Activated T-cell treated with anti-CD3 and anti-CD28 coated beads, Interleukin-2, amount 50 U/mL, for 4 hours (primary cell): ENCODE results near the gene CHN2. TPM values are rescaled to one million over a fixed set of nuclear protein-coding genes. Genes with fewer than 3 reads are reported as not detected.

ENCODE experiments used
- ATAC-seq, 2 donors: fragments of 200-7000 bp; cut with Tn5 transposase; one replicate each; pipeline ENCODE4 v1.10.0; 2021
- DNase-seq: peaks from one replicate; pipeline ENCODE4 v3.0.0-alpha.2; 2020
- H3K27me3 Mint-ChIP-seq: one replicate; pipeline ENCODE4 v1.8.0; 2021; ENCODE audit warnings: low read depth, mixed read lengths
- H3K36me3 Mint-ChIP-seq: one replicate; pipeline ENCODE4 v1.8.0; 2022; ENCODE audit warnings: mixed read lengths; ENCODE audit not compliant: insufficient read depth
- H3K4me1 Mint-ChIP-seq: one replicate; pipeline ENCODE4 v1.8.0; 2021; ENCODE audit warnings: low read depth, mixed read lengths
- H3K4me3 Mint-ChIP-seq: one replicate; pipeline ENCODE4 v1.8.0; 2021; ENCODE audit warnings: mild to moderate bottlenecking, moderate library complexity, mixed read lengths
- H3K9me3 Mint-ChIP-seq: one replicate; pipeline ENCODE4 v1.8.0; 2021; ENCODE audit warnings: mixed read lengths
- total RNA-seq, 3 donors: library from RNA; stranded (reverse); gene quantifications; one replicate each; pipeline ENCODE4 v1.2.1, GENCODE V29; 2021

The CHN2 gene
- total RNA-seq, 3 donors from 2014 or later = 1.1 to 1.5 (median 1.4) TPM

DNA sequence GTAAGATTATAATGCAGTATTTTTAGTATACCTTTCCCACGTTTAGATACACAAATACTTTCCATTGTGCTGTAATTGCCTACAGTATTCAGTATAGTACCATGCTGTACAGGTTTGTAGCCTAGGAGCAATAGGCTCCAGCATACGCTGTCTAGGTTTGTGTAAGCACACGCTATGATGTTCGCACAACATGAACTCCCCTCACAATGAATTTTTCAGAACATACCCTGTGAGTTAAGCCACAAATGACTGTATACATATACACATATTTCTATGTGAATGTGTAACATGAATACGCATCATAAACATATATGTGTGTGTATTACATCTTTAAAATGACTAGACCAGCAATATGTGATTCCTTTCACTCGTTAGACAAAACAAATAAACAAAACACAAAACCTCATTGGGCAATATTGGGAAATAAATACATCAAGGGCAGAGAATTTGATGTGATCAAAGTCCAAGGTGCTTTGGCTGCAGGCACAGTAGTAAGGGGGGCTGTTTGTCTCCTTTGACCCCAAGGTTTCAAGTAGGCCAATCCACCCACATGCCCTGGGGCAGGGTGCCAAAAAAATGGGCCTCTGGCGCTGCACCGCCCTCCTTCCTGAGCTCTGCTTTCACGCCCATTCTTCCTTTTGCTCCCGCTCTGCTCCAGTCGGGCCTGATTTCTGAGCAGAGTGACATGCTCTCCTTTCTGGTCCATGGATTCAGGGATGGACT is 33.9 kb downstream of the CHN2 start:
- Mint-ChIP-seq H3K9me3 (no peaks in the 10 kb centered on the region), H3K4me1 (no peaks in the 10 kb centered on the region), H3K4me3 (no peak overlapping the region), H3K36me3 (no peaks in the 10 kb centered on the region), H3K27me3 (no peaks in the 10 kb centered on the region)
- ATAC-seq (no peak), DNase-seq (no peak)

DNA sequence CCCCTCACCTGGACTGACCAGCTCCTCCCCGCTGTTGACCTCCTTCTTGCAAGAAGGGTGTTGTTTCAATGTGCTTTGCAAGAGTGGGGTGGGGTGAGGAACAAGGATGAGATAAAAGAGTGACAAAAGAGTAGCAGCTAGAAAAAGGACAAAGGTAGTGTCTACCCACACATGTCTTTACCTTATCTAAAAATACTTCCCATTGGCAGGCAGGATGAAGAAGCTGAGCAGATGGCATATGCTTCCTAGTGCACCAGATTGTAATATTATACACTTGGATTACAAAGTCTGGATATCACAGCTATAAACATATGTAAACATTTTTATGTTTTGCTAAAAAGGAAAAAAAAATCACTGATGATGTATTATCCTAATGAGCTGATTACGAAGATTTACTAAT is 34.5 kb downstream of the CHN2 start:
- no peak for ATAC-seq
- H3K9me3 Mint-ChIP-seq = no peaks in the 10 kb centered on the region
- H3K4me3 Mint-ChIP-seq = no peak overlapping the region
- H3K36me3 Mint-ChIP-seq = no peaks in the 10 kb centered on the region
- peaks cover under 1% of the 10 kb centered on the region for H3K4me1 Mint-ChIP-seq
- no peak for DNase-seq
- H3K27me3 Mint-ChIP-seq = no peaks in the 10 kb centered on the region

DNA sequence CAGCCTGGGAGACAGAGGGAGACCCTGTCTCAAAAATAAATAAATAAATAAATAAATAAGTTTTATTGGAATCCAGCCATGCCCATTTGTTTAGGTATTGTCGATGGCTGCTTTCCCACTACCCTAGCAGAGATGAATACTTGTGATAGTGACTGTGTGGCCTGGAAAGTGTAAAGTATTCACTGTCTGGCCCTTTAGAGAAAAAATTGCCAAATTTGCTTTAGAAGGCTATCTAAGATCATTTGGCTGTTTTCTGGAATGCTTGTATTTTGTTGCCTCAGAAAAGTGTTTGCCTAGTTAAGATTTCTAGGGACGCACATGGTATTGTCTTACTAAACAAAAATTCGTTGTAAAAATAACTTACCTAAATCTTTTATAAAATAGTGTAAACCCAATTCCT is 35.4 kb downstream of the CHN2 start:
- no peaks in the 10 kb centered on the region for H3K9me3 Mint-ChIP-seq
- H3K36me3 Mint-ChIP-seq = no peaks in the 10 kb centered on the region
- no peak for DNase-seq
- peaks cover 6% of the 10 kb centered on the region for H3K4me1 Mint-ChIP-seq
- no peaks in the 10 kb centered on the region for H3K27me3 Mint-ChIP-seq
- ATAC-seq = no peak
- no peak overlapping the region for H3K4me3 Mint-ChIP-seq

DNA sequence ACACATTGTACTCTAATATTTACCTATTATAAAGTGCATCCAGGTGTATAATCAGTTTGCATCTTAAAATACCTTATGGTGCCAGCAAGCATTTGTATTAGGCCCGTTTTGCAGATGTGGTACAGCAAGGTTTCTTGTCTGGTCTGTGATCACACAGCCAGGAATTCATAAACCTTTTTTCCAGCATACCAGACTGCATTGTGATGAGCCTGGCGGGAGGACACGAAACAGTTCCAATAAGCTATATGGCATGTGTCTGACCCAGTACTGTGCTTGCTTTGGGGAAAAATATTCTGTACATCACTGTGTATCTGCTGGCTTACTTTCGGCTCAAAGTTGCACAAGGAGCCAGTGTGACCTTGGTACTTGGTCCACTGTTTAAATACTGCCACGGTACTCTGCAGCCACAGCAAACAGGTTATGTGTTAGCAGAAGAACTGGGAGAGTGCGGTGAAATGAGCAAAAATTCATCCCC is 36.3 kb downstream of the CHN2 start:
- ATAC-seq (no peak), DNase-seq (no peak)
- H3K36me3 Mint-ChIP-seq = no peaks in the 10 kb centered on the region
- peaks cover 7% of the 10 kb centered on the region for H3K4me1 Mint-ChIP-seq
- no peaks in the 10 kb centered on the region for H3K27me3 Mint-ChIP-seq
- H3K4me3 Mint-ChIP-seq = no peak overlapping the region
- H3K9me3 Mint-ChIP-seq = no peaks in the 10 kb centered on the region

DNA sequence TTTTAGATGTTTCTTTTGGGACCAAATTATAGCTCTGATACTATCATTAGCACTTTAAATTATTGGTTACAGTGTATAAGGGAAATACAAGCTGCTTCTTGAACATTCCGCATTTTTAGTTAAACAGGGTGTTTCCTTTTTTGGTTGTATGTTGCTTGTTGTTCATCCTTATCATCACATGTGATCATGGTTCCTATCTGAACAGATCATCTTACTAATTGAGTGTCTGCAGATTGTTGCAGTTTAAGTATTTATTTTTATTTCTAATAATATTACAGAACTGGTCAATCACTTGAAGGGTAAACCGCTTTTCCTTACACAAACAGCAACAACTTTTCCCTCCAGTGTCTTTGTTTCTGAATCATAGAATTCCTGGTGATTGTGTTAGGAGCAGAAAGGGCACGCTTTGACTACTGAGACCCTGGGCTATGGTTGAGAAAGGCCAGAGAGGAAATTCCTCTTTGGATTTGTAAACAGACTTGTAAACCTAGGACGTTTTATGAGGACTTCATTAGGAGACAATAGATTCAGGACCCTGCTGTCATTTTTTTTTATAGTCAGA is 37.2 kb downstream of the CHN2 start:
- no peaks in the 10 kb centered on the region for H3K27me3 Mint-ChIP-seq
- H3K4me1 Mint-ChIP-seq = peaks cover 7% of the 10 kb centered on the region
- DNase-seq (no peak), ATAC-seq (no peak)
- H3K36me3 Mint-ChIP-seq = no peaks in the 10 kb centered on the region
- no peak overlapping the region for H3K4me3 Mint-ChIP-seq
- no peaks in the 10 kb centered on the region for H3K9me3 Mint-ChIP-seq

DNA sequence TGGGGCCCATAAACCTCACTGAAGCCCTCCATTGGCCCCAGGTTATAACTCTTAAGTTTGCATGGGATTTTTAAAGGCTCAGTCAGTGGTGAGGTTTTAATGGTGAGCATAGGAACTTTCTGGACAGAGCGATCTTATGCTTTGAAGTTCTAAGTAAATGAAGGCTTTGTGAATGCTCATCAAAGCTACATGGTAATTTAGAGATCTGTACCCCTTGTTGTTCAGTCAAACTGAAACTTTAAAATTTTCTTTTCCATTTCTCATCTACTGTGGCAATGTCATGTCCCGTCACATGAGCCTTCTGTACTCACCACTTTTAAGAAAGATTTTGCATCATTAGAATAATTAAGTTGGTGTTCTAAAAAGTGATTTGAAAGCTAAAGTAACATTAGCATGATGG is 39.9 kb downstream of the CHN2 start:
- Mint-ChIP-seq H3K36me3 (no peaks in the 10 kb centered on the region), H3K4me1 (peaks cover 7% of the 10 kb centered on the region), H3K4me3 (no peak overlapping the region), H3K27me3 (no peaks in the 10 kb centered on the region), H3K9me3 (no peaks in the 10 kb centered on the region)
- DNase-seq (no peak), ATAC-seq (peak; percentile 53 to 78)

DNA sequence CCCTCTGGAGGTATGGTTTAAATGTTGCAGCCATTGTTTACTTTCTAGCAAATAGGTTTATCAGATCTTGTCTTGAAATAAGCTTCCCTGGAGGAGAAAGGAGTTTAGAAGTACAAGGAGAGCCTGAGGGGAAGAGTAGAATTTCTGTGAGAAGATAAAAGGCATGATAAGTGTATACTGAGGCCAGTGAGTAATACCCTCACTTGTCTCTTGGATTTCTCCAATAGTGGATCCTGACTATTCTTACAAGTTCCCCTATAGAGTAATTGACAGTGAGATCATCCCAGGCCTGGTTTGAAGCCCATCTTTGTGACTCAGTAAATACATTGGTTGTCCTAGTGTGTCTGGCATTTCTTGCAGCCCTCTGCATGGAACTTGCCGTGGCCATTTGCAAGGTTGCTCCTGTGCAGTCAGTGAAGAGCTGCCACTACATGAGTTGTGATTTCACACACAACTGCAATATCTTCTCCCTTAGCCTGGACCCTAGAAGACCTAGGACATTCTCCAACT is 41.6 kb downstream of the CHN2 start:
- H3K4me3 Mint-ChIP-seq = no peak overlapping the region
- H3K27me3 Mint-ChIP-seq = no peaks in the 10 kb centered on the region

DNA sequence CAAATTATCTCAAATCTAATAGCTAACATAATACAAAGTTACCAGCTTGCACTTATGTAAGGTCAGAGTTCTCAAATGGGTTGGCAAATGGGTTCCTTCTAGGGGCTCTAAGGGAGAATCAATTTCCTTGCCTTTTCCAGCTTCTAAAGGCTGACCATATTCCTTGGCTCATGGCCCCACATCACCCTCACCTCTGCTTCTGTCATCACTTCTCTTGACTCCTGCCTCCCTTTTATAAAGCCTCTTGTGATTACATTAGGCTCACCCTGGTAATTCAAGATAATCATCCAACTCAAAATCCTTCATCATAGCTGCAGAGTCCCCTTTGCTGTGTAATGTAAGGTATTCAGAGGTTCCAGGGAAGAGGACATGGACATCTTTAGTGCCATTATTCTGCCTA is 42.1 kb downstream of the CHN2 start:
- no peak for DNase-seq
- Mint-ChIP-seq H3K4me1 (peaks cover 7% of the 10 kb centered on the region), H3K36me3 (no peaks in the 10 kb centered on the region), H3K9me3 (no peaks in the 10 kb centered on the region), H3K27me3 (no peaks in the 10 kb centered on the region), H3K4me3 (no peak overlapping the region)
- no peak for ATAC-seq

More for the DNA sequence above, 41.6 kb downstream of the CHN2 start:
- H3K36me3 Mint-ChIP-seq = no peaks in the 10 kb centered on the region
- peaks cover 7% of the 10 kb centered on the region for H3K4me1 Mint-ChIP-seq
- DNase-seq (no peak), ATAC-seq (no peak)
- no peaks in the 10 kb centered on the region for H3K9me3 Mint-ChIP-seq

DNA sequence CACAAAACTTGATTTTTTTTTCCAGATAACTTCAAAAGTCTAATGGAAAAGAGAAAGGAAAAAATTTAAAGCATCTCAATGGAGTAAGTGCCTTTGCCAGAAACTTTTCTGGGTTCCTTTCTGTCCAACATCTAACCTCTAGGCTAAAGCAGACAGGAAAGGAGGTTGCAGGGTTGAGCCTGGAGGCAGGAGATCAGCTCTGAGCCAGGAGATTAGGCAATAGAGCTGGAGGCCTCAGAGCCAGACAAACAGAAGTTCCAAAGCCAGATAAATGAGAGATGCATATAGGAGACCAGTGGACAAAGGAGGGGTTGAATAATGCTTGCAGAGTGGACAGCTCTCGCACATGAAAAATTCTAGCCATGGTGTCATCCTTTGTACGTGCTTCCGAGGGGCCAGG is 42.9 kb downstream of the CHN2 start:
- no peaks in the 10 kb centered on the region for H3K36me3 Mint-ChIP-seq
- H3K9me3 Mint-ChIP-seq = no peaks in the 10 kb centered on the region
- peaks cover 7% of the 10 kb centered on the region for H3K4me1 Mint-ChIP-seq
- H3K27me3 Mint-ChIP-seq = no peaks in the 10 kb centered on the region
- H3K4me3 Mint-ChIP-seq = no peak overlapping the region
- ATAC-seq (no peak), DNase-seq (no peak)

DNA sequence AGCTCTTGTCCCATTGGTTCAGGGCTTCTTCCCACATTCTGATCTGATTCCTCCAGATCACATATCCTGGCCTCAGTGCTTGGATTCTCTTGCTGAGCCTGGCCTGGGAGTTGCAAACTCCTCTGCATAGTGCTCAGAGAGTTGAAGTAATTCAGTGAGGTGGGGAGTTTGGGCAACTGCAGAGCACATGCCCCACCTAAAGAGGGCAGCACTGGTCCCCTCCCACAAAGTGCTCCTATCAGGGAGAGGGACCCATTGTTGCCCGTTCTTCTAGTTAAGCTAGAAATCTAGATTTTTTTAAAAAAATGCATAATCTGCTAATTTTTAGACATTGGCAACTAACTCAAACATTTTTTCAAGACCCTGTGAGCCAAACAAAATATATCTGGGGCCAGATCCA is 45.1 kb downstream of the CHN2 start:
- Mint-ChIP-seq H3K4me3 (no peak overlapping the region), H3K27me3 (no peaks in the 10 kb centered on the region)

DNA sequence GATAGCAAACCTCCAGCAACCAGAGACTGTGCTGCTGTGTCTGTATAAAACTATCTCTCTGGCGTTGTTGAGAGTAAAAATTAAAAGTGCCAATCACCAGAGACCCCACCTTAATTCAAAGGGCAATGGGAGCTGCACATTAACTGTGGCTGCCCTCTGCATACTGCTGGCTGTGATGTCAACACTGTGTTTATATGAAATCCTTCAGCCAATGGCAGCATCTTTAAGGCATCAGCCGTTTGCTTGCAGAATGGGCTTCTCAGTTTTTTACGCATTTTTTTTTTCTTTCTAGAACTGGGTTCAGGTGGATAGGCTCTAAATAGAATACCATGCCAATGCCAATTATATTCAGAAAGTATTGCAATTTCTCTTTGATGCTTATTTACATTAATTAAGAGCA is 47.7 kb downstream of the CHN2 start:
- no peaks in the 10 kb centered on the region for H3K9me3 Mint-ChIP-seq

More for the DNA sequence above, 45.1 kb downstream of the CHN2 start:
- DNase-seq (no peak), ATAC-seq (no peak)
- Mint-ChIP-seq H3K36me3 (no peaks in the 10 kb centered on the region), H3K9me3 (no peaks in the 10 kb centered on the region), H3K4me1 (peaks cover 17% of the 10 kb centered on the region)

DNA sequence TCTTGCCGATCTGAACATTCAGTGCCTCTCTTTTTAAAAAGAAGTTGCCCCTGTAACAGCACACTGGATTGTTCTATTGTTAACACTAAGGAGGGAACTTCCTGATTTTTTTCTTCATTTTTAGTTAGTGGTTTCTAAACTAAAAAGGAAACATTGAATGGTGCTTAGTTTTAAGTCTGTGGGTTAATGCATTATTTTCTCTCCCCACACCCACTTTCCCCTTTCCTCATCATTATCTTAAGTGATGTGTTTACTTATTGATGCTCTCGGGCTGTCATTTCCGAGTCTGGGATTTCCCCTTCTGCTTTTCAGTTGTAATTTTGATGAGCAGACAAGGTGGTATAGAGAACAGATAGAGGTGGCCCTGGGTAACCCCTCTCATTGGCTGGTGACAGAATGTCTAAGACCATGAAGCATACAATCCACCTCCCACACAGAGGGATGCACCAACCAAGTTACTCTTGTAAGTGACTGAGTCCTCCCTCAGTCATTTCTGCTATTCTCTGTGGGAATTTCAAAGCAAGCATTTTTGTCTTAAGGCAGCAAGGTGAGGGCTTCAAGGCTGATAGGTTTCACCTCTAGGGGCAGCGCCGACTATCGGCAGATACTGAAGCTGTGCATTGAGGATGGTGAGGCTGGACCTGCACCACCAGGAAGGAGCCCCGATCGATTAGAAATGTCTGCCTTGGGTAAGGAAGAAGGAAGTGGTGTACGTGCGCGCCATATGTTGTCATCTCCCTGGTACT is 49.5 kb downstream of the CHN2 start:
- H3K9me3 Mint-ChIP-seq = no peaks in the 10 kb centered on the region
- peaks cover 17% of the 10 kb centered on the region for H3K4me1 Mint-ChIP-seq
- peak; percentile 18 for DNase-seq
- H3K27me3 Mint-ChIP-seq = no peaks in the 10 kb centered on the region
- ATAC-seq = peak; percentile 97 to 99
- H3K36me3 Mint-ChIP-seq = no peaks in the 10 kb centered on the region
- no peak overlapping the region for H3K4me3 Mint-ChIP-seq

More for the DNA sequence above, 47.7 kb downstream of the CHN2 start:
- H3K4me3 Mint-ChIP-seq = no peak overlapping the region
- no peaks in the 10 kb centered on the region for H3K27me3 Mint-ChIP-seq
- no peaks in the 10 kb centered on the region for H3K36me3 Mint-ChIP-seq
- peaks cover 17% of the 10 kb centered on the region for H3K4me1 Mint-ChIP-seq
- DNase-seq (no peak), ATAC-seq (no peak)

DNA sequence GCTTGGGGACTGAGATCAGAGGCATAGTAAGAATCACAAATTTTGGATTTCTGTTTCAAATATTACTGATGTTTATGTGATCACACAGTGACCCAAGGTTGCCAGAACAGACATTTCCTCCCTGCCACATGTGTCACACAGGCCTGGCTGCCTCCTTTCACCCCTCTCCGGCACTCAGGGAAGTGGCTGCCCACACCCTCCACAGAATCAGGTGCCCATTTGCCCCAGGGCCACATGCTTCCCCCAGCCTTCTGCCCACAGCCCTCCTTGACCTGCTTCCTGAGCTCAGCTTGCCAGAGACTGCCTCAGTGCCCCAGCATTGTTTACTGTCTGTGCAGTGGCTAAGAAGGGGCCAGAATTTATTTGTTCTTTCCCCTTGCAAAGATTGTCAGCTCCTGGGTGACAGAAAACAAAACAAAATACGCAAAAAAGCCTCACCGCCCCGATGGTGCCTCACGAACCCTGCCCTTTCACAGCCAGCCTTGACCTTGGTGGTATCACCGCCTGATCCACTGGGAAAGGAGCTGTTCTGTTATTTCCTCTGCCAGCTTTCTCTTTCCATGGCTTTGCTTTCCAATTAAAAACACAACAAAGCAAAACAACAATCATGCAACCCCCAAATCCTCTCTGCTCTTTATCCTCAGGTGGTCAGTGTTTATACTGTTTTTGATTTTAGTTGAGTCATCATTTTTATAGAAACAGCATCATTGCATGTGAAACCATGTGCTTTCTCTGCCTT is 52.8 kb downstream of the CHN2 start:
- no peak for DNase-seq
- no peak for ATAC-seq
- no peaks in the 10 kb centered on the region for H3K36me3 Mint-ChIP-seq
- no peak overlapping the region for H3K4me3 Mint-ChIP-seq
- no peaks in the 10 kb centered on the region for H3K9me3 Mint-ChIP-seq
- H3K27me3 Mint-ChIP-seq = no peaks in the 10 kb centered on the region
- H3K4me1 Mint-ChIP-seq = peaks cover 17% of the 10 kb centered on the region

DNA sequence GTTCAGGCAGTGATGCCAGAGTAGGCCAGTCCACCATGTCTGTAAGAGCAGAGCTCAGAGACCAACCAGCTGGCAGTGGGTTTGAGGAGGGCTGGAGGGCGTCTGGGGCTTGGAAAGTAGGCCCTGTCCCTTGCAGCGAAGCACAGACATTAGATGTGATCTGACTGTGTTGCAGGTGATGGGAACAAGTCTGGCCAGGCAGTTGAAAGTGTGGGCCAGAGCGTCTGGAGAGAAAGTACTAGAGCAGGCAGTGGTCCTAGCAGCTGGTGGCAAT is 53.3 kb downstream of the CHN2 start:
- no peak for DNase-seq
- Mint-ChIP-seq H3K4me1 (peaks cover 17% of the 10 kb centered on the region), H3K36me3 (no peaks in the 10 kb centered on the region), H3K4me3 (no peak overlapping the region), H3K9me3 (no peaks in the 10 kb centered on the region), H3K27me3 (no peaks in the 10 kb centered on the region)
- no peak for ATAC-seq
